Activated naive CD8-positive, alpha-beta T cell treated with anti-CD3 and anti-CD28 coated beads for 36 hours (primary cell): Measurements from ENCODE around the gene BMX. TPM values are rescaled to one million over a fixed set of nuclear protein-coding genes. Genes with fewer than 3 reads are reported as not detected.

Experiments
- DNase-seq: peaks from one replicate; pipeline ENCODE4 v3.0.0; 2021
- H3K27ac Mint-ChIP-seq: one replicate; pipeline ENCODE4 v1.8.0; 2022; ENCODE audit warnings: mild to moderate bottlenecking, moderate library complexity, mixed read lengths
- H3K27me3 Mint-ChIP-seq: one replicate; pipeline ENCODE4 v1.8.0; 2022; ENCODE audit warnings: mild to moderate bottlenecking, mixed read lengths
- H3K36me3 Mint-ChIP-seq: one replicate; pipeline ENCODE4 v1.8.0; 2021; ENCODE audit warnings: mild to moderate bottlenecking, mixed read lengths
- H3K4me1 Mint-ChIP-seq: one replicate; pipeline ENCODE4 v1.8.0; 2021; ENCODE audit warnings: mixed read lengths
- H3K4me3 Mint-ChIP-seq: one replicate; pipeline ENCODE4 v1.8.0; 2022; ENCODE audit warnings: mild to moderate bottlenecking, moderate library complexity, mixed read lengths
- H3K9me3 Mint-ChIP-seq: one replicate; pipeline ENCODE4 v1.8.0; 2022; ENCODE audit warnings: mixed read lengths
- total RNA-seq, 2 experiments: library from RNA; stranded (reverse); gene quantifications; one replicate each; pipeline ENCODE4 v1.2.3, GENCODE V29; 2021

The BMX gene
- total RNA-seq, 2 experiments from 2014 or later = not detected

- Mint-ChIP-seq H3K27ac (no peak overlapping the region), H3K27me3 (peaks cover 4% of the 10 kb centered on the region), H3K36me3 (no peaks in the 10 kb centered on the region), H3K9me3 (no peaks in the 10 kb centered on the region), H3K4me3 (no peak overlapping the region), H3K4me1 (no peaks in the 10 kb centered on the region)
- no peak for DNase-seq
Observed at GRCh38 chrX:15576019-15576418, 75.4 kb downstream of the BMX start.

- DNase-seq = no peak
- Mint-ChIP-seq H3K4me1 (no peaks in the 10 kb centered on the region), H3K9me3 (no peaks in the 10 kb centered on the region), H3K27me3 (peaks cover 4% of the 10 kb centered on the region), H3K36me3 (no peaks in the 10 kb centered on the region), H3K27ac (no peak overlapping the region), H3K4me3 (no peak overlapping the region)
Observed at GRCh38 chrX:15579778-15580747, 79.5 kb downstream of the BMX start.

GRCh38 chrX:15594371-15594770 is 93.8 kb downstream of the BMX start:
- no peaks in the 10 kb centered on the region for H3K36me3 Mint-ChIP-seq
- H3K27me3 Mint-ChIP-seq = peaks cover 14% of the 10 kb centered on the region
- H3K27ac Mint-ChIP-seq = no peak overlapping the region
- no peaks in the 10 kb centered on the region for H3K4me1 Mint-ChIP-seq
- H3K4me3 Mint-ChIP-seq = no peak overlapping the region
- no peaks in the 10 kb centered on the region for H3K9me3 Mint-ChIP-seq
- DNase-seq = no peak

- Mint-ChIP-seq H3K27me3 (peaks cover 6% of the 10 kb centered on the region), H3K27ac (no peak overlapping the region), H3K4me3 (no peak overlapping the region), H3K36me3 (no peaks in the 10 kb centered on the region), H3K9me3 (no peaks in the 10 kb centered on the region), H3K4me1 (no peaks in the 10 kb centered on the region)
- DNase-seq = no peak
Observed at GRCh38 chrX:15598026-15598425, 97.4 kb downstream of the BMX start.

GRCh38 chrX:15599461-15599860 is 98.9 kb downstream of the BMX start:
- no peaks in the 10 kb centered on the region for H3K27me3 Mint-ChIP-seq
- H3K36me3 Mint-ChIP-seq = no peaks in the 10 kb centered on the region
- H3K4me1 Mint-ChIP-seq = no peaks in the 10 kb centered on the region
- no peak for DNase-seq
- no peaks in the 10 kb centered on the region for H3K9me3 Mint-ChIP-seq
- H3K27ac Mint-ChIP-seq = no peak overlapping the region
- H3K4me3 Mint-ChIP-seq = no peak overlapping the region

GRCh38 chrX:15600049-15600448 is 99.4 kb downstream of the BMX start:
- no peak overlapping the region for H3K4me3 Mint-ChIP-seq
- no peaks in the 10 kb centered on the region for H3K4me1 Mint-ChIP-seq
- no peak for DNase-seq
- H3K27ac Mint-ChIP-seq = no peak overlapping the region
- no peaks in the 10 kb centered on the region for H3K9me3 Mint-ChIP-seq
- no peaks in the 10 kb centered on the region for H3K36me3 Mint-ChIP-seq
- no peaks in the 10 kb centered on the region for H3K27me3 Mint-ChIP-seq

- H3K27ac Mint-ChIP-seq = no peak within 1 kb of the TSS
- H3K27me3 Mint-ChIP-seq = no peaks in the 10 kb centered on the region
- H3K4me1 Mint-ChIP-seq = no peaks in the 10 kb centered on the region
Observed at GRCh38 chrX:15600745-15601144, 100.1 kb downstream of the BMX start, which contains the start of gene ACE2. ACE2 (minus strand) TSS chrX:15600960; CDS start chrX:15600911, 49 bp downstream.

GRCh38 chrX:15601932-15602331 is 101.3 kb downstream of the BMX start:
- DNase-seq = no peak
- no peaks in the 10 kb centered on the region for H3K4me1 Mint-ChIP-seq
- no peak overlapping the region for H3K4me3 Mint-ChIP-seq
- no peak overlapping the region for H3K27ac Mint-ChIP-seq
- H3K36me3 Mint-ChIP-seq = no peaks in the 10 kb centered on the region
- H3K27me3 Mint-ChIP-seq = no peaks in the 10 kb centered on the region
- H3K9me3 Mint-ChIP-seq = no peaks in the 10 kb centered on the region

More at GRCh38 chrX:15600745-15601144, 100.1 kb downstream of the BMX start, which contains the start of gene ACE2:
- no peaks in the 10 kb centered on the region for H3K9me3 Mint-ChIP-seq
- H3K4me3 Mint-ChIP-seq = no peak within 1 kb of the TSS
- DNase-seq = no peak
- H3K36me3 Mint-ChIP-seq = no peaks in the 10 kb centered on the region

GRCh38 chrX:15602761-15603160 is 102.2 kb downstream of the BMX start:
- no peaks in the 10 kb centered on the region for H3K36me3 Mint-ChIP-seq

GRCh38 chrX:15605226-15605625 is 104.6 kb downstream of the BMX start:
- Mint-ChIP-seq H3K4me3 (no peak overlapping the region), H3K4me1 (no peaks in the 10 kb centered on the region), H3K36me3 (no peaks in the 10 kb centered on the region), H3K27ac (no peak overlapping the region), H3K27me3 (no peaks in the 10 kb centered on the region), H3K9me3 (no peaks in the 10 kb centered on the region)
- DNase-seq = no peak

More at GRCh38 chrX:15602761-15603160, 102.2 kb downstream of the BMX start:
- H3K4me1 Mint-ChIP-seq = no peaks in the 10 kb centered on the region
- H3K27me3 Mint-ChIP-seq = no peaks in the 10 kb centered on the region
- H3K9me3 Mint-ChIP-seq = no peaks in the 10 kb centered on the region
- no peak for DNase-seq
- H3K27ac Mint-ChIP-seq = no peak overlapping the region
- no peak overlapping the region for H3K4me3 Mint-ChIP-seq

Other genes starting within 250 kb of the BMX start
- under 1 TPM; 0.54 to 0.99 TPM for gene ASB9, start 230.7 kb upstream of the BMX start, total RNA-seq
- not detected for gene ASB11, start 185.2 kb upstream of the BMX start, total RNA-seq
- 10 to 100 TPM; 28.1 to 30.7 TPM for gene PIGA, start 165.3 kb upstream of the BMX start, total RNA-seq
- not detected for gene VEGFD, start 116.4 kb upstream of the BMX start, total RNA-seq
- gene PIR, start 7.5 kb upstream of the BMX start, total RNA-seq = 1 to 10 TPM; 1.9 to 3.0 TPM
- gene ACE2, start 100.2 kb downstream of the BMX start, total RNA-seq = under 1 TPM in 1 of 2 experiments, not detected in 1; 0.10 TPM
- gene CLTRN, start 164.0 kb downstream of the BMX start, total RNA-seq = under 1 TPM; 0.52 to 0.80 TPM
- gene CA5B, start 237.5 kb downstream of the BMX start, total RNA-seq = 1 to 10 TPM; 5.4 to 5.9 TPM